Endothelial cell of umbilical vein (primary cell): ENCODE data around the gene SFXN4. TPM values are rescaled to one million over a fixed set of nuclear protein-coding genes. Genes with fewer than 3 reads are reported as not detected.

Experiments used
- BruUV-seq: library from RNA; stranded (reverse); fragments of 400-500 nt; replicated peaks from 2 replicates; lab custom pipeline; 2021; lab: Mats Ljungman, UMichigan
- CTCF ChIA-PET: fragments of 300-600, 350-600 bp; sonication (Branson Sonifier 250); formaldehyde crosslinking; loops from one replicate; lab custom pipeline; 2021; ENCODE audit warnings: antibody characterized with exemption, inconsistent platforms; lab: Charles Lee
- POLR2A ChIA-PET: fragments of 300-600, 350-600 bp; sonication (Branson Sonifier 250); formaldehyde crosslinking; loops from one replicate; lab custom pipeline; 2021; ENCODE audit warnings: antibody characterized with exemption, inconsistent platforms; lab: Charles Lee
- DNase-seq: peaks from one replicate; pipeline ENCODE4 v3.0.0-alpha.2; 2011; ENCODE audit warnings: low read depth, low spot score
- FAIRE-seq: peaks from 2 replicates; lab custom pipeline; 2011; peaks lifted over from hg19 to GRCh38; lab: Jason Lieb, UNC
- H2AFZ ChIP-seq: 2 replicates; pipeline ENCODE4 v1.6.0; 2012; ENCODE audit warnings: low read depth, low read length, control low read depth, inconsistent platforms
- H3K27ac ChIP-seq: 2 replicates; pipeline ENCODE4 v1.5.1; 2011; ENCODE audit warnings: low read depth, mild to moderate bottlenecking, control low read depth, low read length, moderate library complexity; ENCODE audit not compliant: insufficient read depth
- H3K27me3 ChIP-seq, 2 experiments: 2 replicates each; pipeline versions ENCODE4 v1.6.0 to v1.6.1; 2011; ENCODE audit warnings: low read length in 2 of 2, mixed read lengths in 1 of 2; ENCODE audit not compliant: control insufficient read depth in 2 of 2, insufficient read depth in 2 of 2
- H3K36me3 ChIP-seq, 2 experiments: 2 replicates in 1 of 2; 3 replicates in 1 of 2; pipeline ENCODE4 v1.5.1; 2011; ENCODE audit warnings: low read length in 2 of 2, mild to moderate bottlenecking in 1 of 2, moderate library complexity in 1 of 2; ENCODE audit not compliant: control insufficient read depth in 2 of 2, insufficient read depth in 2 of 2; ENCODE audit errors: extremely low read depth in 1 of 2
- H3K4me1 ChIP-seq: 3 replicates; pipeline ENCODE4 v1.5.1; 2011; ENCODE audit warnings: mild to moderate bottlenecking, low read length; ENCODE audit not compliant: control insufficient read depth, insufficient read depth; ENCODE audit errors: extremely low read depth
- H3K4me2 ChIP-seq: 2 replicates; pipeline ENCODE4 v1.6.1; 2011; ENCODE audit warnings: low read length, control low read depth, mixed read lengths; ENCODE audit not compliant: insufficient read depth
- H3K4me3 ChIP-seq, 3 experiments: fragments of 200-600 bp in 1 of 3; sonication (generic), shearing (Covaris generic) in 1 of 3; replicated peaks in 1 of 3; 2 replicates each; pipeline ENCODE4 v1.5.1; 2011 to 2016; ENCODE audit warnings: control low read depth in 3 of 3, low read length in 3 of 3, mild to moderate bottlenecking in 2 of 3, inconsistent platforms in 1 of 3, low read depth in 1 of 3, moderate library complexity in 1 of 3; ENCODE audit not compliant: insufficient read depth in 1 of 3
- H3K79me2 ChIP-seq: 2 replicates; pipeline ENCODE4 v1.6.0; 2012; ENCODE audit warnings: low read length, inconsistent platforms; ENCODE audit not compliant: control insufficient read depth, insufficient read depth
- H3K9ac ChIP-seq: replicated peaks from 2 replicates; pipeline ENCODE3; 2011; ENCODE audit warnings: low read length, control low read depth; ENCODE audit not compliant: insufficient read depth; ENCODE audit errors: extremely low read depth
- H3K9me1 ChIP-seq: replicated peaks from 3 replicates; pipeline ENCODE4 v1.6.0; 2011; ENCODE audit warnings: mild to moderate bottlenecking, low read length; ENCODE audit not compliant: control insufficient read depth, insufficient read depth; ENCODE audit errors: extremely low read depth
- H3K9me3 ChIP-seq: replicated peaks from 2 replicates; pipeline ENCODE4 v1.5.1; 2012; ENCODE audit warnings: low read length, inconsistent platforms; ENCODE audit not compliant: control insufficient read depth, insufficient read depth
- H4K20me1 ChIP-seq: replicated peaks from 2 replicates; pipeline ENCODE3; 2011; ENCODE audit warnings: mild to moderate bottlenecking, low read length; ENCODE audit not compliant: control insufficient read depth, insufficient read depth; ENCODE audit errors: extremely low read depth
- JUN ChIP-seq: IDR thresholded peaks from 2 replicates; pipeline ENCODE4 v1.6.1; 2011; ENCODE audit warnings: borderline replicate concordance, low read depth; ENCODE audit not compliant: insufficient read length, insufficient read depth
- MAX ChIP-seq: IDR thresholded peaks from 2 replicates; pipeline ENCODE4 v1.6.1; 2011; ENCODE audit not compliant: insufficient read depth, insufficient read length
- POLR2AphosphoS5 ChIP-seq: IDR thresholded peaks from 2 replicates; pipeline ENCODE4 v1.6.1; 2012; ENCODE audit warnings: low read depth, mild to moderate bottlenecking, control low read depth, low read length, moderate library complexity; ENCODE audit not compliant: insufficient read depth
- dilution Hi-C: fragments of 300-500 bp; cut with MboI; formaldehyde crosslinking; loops from one replicate; pipeline ENCODE4 v1.15.0; 2019; ENCODE audit warnings: low sequenced_read_pairs; ENCODE audit not compliant: extremely low pct_ligation_motif_present
- intact Hi-C: fragments of 100-400 bp; cut with micrococcal nuclease; formaldehyde crosslinking; loops from one replicate; pipeline ENCODE4 v1.10.0; 2022
- polyA plus RNA-seq, 4 experiments: library from polyadenylated mRNA; depleted of rRNA in 3 of 4; stranded (reverse) in 3 of 4; unstranded in 1 of 4; fragments of >200 nt; gene quantifications; 2 replicates each; pipeline versions ENCODE4 v1.2.1 to v1.2.3, GENCODE V29; 2011 to 2012; ENCODE audit warnings: missing spikeins in 1 of 4
- total RNA-seq: library from RNA; stranded (reverse); gene quantifications from 2 replicates; pipeline ENCODE4 v1.2.3, GENCODE V29; 2021

Gene SFXN4
- total and polyA plus RNA-seq, 2 donors (not counting 3 experiments of a cell fraction or from before 2014, with no cell fraction given), result 11.1 to 14.5 TPM

DNA sequence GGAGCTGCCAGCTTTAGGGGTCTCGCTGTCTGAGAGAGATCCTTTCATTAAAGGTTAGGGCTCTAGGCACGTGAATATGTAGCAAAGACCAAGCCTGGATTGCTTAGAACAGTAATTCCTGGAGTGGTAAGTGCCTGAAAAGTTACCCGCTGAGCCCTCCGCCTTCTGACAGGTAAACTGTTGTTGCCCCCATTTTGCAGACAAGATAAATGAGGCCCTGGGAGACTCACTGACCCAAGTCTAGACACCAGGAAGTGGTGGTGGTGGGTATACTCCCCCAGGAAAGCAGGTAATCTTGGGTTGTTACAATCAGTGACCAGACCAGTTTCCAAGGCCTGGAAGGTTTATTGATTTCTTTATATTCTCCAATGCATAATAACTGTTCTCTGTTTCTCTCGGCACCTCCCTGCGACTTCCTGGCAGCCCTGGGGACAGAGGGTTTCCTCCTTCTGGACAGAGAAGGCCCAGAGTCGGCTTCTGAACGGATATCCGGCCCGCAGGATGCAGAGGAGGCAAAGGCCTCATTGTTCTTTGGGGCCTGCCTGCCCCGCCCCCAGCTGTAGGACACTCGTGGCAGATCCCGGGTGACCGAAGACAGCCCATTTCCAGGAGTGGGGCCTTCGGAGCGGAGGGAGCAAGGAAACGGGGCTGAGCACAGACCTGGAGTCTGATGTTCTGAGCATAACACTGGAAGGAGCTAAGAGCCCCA is 40.5 kb upstream of the SFXN4 start:
- CTCF ChIA-PET, result interaction anchor here (0.6 to 8.6 kb wide), 61 partner anchors 8 to 400 kb away, joined by 3 to 180 read pairs (median 5); partner anchors contain the start of genes RGS10 and TIAL1
- POLR2A ChIA-PET, result interaction anchor here (1.6 kb wide), 1 partner anchor 240 kb away, joined by 4 read pairs; no protein-coding TSS in a partner anchor
- Histone ChIP-seq H3K27ac (peak overlapping the region; percentile 92), H3K4me2 (peak overlapping the region; percentile 82), H3K9me3 (no peaks in the 10 kb centered on the region), H3K9ac (peak overlapping the region; percentile 83), H4K20me1 (no peaks in the 10 kb centered on the region), H3K36me3 (no peaks in the 10 kb centered on the region), H3K27me3 (no peaks in the 10 kb centered on the region), H3K4me1 (peaks cover 52% of the 10 kb centered on the region), H3K9me1 (no peaks in the 10 kb centered on the region), H3K79me2 (peaks cover 19% of the 10 kb centered on the region), H2AFZ (peak overlapping the region; percentile 84), H3K4me3 (peak overlapping the region in 2 of 3 experiments; percentile 24 to 74)
- intact Hi-C loops, result loop anchor here (1.0 to 10.0 kb wide), 6 partner anchors 28 to 449 kb away; partner anchors contain the start of genes BAG3 and PRDX3
- dilution Hi-C loops, result no loop called here
- BruUV-seq, result TSS peak; percentile 38
- FAIRE-seq (no peak), DNase-seq (no peak)
- peak; percentile 29 for TF ChIP-seq POLR2AphosphoS5
- no peak for TF ChIP-seq JUN

DNA sequence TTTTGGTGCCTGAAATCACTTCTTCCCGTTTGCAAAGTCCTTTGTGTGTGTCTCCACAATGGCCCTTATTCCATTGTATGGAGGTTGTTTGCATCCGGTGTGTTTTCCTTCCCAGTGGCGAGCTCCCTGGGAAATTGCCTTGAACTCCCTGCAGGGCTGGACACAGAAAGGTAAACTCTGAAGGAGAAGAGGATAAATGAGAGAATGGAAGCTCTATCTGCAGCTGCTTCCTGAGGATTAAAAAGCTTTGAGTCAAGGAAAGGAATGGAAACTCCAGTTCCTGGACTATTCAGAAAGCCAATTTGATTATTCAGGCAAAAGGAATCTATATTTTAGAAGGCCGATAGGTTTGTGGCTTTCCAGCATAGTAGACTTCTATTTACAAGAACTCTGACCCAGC is 37.5 kb upstream of the SFXN4 start:
- Histone ChIP-seq H3K9me3 (no peaks in the 10 kb centered on the region), H3K27me3 (no peaks in the 10 kb centered on the region), H3K36me3 (no peaks in the 10 kb centered on the region), H3K4me1 (peaks cover 37% of the 10 kb centered on the region), H3K27ac (peak overlapping the region; percentile 65), H3K79me2 (peaks cover 3% of the 10 kb centered on the region), H4K20me1 (no peaks in the 10 kb centered on the region), H3K9me1 (no peaks in the 10 kb centered on the region), H3K4me3 (no peak overlapping the region), H3K9ac (peak overlapping the region; percentile 29), H3K4me2 (peak overlapping the region; percentile 39), H2AFZ (peak overlapping the region; percentile 63)
- CTCF ChIA-PET, result interaction anchor here (0.7 to 6.6 kb wide), 21 partner anchors 10 to 340 kb away, joined by 3 to 245 read pairs (median 4); partner anchors contain the start of gene RGS10
- POLR2A ChIA-PET, result interaction anchor here (0.6 kb wide), 1 partner anchor 425 kb away, joined by 4 read pairs; no protein-coding TSS in a partner anchor
- DNase-seq (peak; percentile 86), FAIRE-seq (no peak)
- dilution Hi-C loops, result no loop called here
- no TSS peak for BruUV-seq
- intact Hi-C loops, result loop anchor here (10.0 kb wide), 1 partner anchor 452 kb away; the partner anchor contains the start of gene BAG3
- TF ChIP-seq MAX, result no peak
- peak; percentile 32 for TF ChIP-seq JUN
